ENCODE measurements around the gene LHX6.

DNA sequence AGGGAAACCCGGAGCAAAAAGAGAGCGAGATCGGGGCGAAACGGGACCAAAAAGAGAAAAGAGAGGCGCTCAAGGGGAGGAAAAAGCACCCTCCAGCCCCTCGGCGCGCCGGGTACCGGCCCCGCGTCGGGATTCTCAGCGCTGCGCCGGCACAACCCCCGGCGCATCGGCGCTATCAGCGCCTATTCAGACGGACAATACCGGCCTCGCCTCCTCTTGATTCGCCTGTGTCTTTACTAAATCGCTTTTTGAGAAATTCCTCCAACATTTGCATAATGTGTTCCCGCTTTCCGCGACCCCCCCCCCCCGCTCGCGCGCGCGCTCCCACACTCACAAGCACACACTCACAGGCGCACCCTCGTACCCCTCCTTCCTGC is 578 bp downstream of the LHX6 start:
- TF ChIP-seq POLR2A (IDR thresholded peaks at IDR 0.05) = no peak
- TF ChIP-seq, protein P1, sequence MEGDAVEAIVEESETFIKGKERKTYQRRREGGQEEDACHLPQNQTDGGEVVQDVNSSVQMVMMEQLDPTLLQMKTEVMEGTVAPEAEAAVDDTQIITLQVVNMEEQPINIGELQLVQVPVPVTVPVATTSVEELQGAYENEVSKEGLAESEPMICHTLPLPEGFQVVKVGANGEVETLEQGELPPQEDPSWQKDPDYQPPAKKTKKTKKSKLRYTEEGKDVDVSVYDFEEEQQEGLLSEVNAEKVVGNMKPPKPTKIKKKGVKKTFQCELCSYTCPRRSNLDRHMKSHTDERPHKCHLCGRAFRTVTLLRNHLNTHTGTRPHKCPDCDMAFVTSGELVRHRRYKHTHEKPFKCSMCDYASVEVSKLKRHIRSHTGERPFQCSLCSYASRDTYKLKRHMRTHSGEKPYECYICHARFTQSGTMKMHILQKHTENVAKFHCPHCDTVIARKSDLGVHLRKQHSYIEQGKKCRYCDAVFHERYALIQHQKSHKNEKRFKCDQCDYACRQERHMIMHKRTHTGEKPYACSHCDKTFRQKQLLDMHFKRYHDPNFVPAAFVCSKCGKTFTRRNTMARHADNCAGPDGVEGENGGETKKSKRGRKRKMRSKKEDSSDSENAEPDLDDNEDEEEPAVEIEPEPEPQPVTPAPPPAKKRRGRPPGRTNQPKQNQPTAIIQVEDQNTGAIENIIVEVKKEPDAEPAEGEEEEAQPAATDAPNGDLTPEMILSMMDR (IDR thresholded peaks at IDR 0.05) = no peak

Data from tibial nerve (tissue), 3 donors.